Esophagus squamous epithelium (tissue), 4 donors: ENCODE results near the gene ARPC5.
A peak's percentile ranks its signal among the peaks of the same experiment; 100 is the strongest.

Source experiments
- POLR2A ChIP-seq, 4 donors: fragments of 450-650 bp; IDR thresholded peaks; one replicate each; pipeline ENCODE4 v1.6.1; 2017; ENCODE audit warnings: antibody characterized with exemption in 4 of 4, mild to moderate bottlenecking in 4 of 4, moderate library complexity in 3 of 4
- TF ChIP-seq, protein P1 (sequence below), 6 experiments: fragments of 450-650 bp in 4 of 6; fragments of 200-600 bp in 2 of 6; sonication (generic) in 2 of 6; IDR thresholded peaks; one replicate each; pipeline ENCODE4 v1.5.1; 2016 to 2019; ENCODE audit warnings: antibody characterized with exemption in 6 of 6, mild to moderate bottlenecking in 4 of 6, moderate library complexity in 4 of 6

- peak in 2 of 4 donors; percentile 37 to 39 for TF ChIP-seq POLR2A (IDR thresholded peaks at IDR 0.05)
- TF ChIP-seq, protein P1, sequence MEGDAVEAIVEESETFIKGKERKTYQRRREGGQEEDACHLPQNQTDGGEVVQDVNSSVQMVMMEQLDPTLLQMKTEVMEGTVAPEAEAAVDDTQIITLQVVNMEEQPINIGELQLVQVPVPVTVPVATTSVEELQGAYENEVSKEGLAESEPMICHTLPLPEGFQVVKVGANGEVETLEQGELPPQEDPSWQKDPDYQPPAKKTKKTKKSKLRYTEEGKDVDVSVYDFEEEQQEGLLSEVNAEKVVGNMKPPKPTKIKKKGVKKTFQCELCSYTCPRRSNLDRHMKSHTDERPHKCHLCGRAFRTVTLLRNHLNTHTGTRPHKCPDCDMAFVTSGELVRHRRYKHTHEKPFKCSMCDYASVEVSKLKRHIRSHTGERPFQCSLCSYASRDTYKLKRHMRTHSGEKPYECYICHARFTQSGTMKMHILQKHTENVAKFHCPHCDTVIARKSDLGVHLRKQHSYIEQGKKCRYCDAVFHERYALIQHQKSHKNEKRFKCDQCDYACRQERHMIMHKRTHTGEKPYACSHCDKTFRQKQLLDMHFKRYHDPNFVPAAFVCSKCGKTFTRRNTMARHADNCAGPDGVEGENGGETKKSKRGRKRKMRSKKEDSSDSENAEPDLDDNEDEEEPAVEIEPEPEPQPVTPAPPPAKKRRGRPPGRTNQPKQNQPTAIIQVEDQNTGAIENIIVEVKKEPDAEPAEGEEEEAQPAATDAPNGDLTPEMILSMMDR (IDR thresholded peaks at IDR 0.05) = peak; percentile 32 to 65 (median 46)
Observed at GRCh38 chr1:183633676-183634343, 1.8 kb downstream of the ARPC5 start.
